Fibroblast of villous mesenchyme (primary cell): Measurements from ENCODE around the gene SDCBP2. TPM values are rescaled to one million over a fixed set of nuclear protein-coding genes. Genes with fewer than 3 reads are reported as not detected.

Experiments used
- DNase-seq: peaks from one replicate; pipeline ENCODE4 v3.0.0-alpha.2; 2010; ENCODE audit warnings: low read depth
- H3K4me3 ChIP-seq: 2 replicates; pipeline ENCODE4 v1.5.1; 2011; ENCODE audit warnings: low read depth, mild to moderate bottlenecking, low read length
- CTCF ChIP-seq: IDR thresholded peaks from 2 replicates; pipeline ENCODE4 v1.5.1; 2012; ENCODE audit warnings: low read depth, mild to moderate bottlenecking, low read length; ENCODE audit not compliant: insufficient read depth
- total RNA-seq: library from RNA; depleted of rRNA; stranded (reverse); fragments of >200 nt; gene quantifications from 2 replicates; pipeline ENCODE4 v1.2.3, GENCODE V29; 2012

Gene SDCBP2
- total RNA-seq, 1 donor: 0.43 TPM

- no peak overlapping the region for H3K4me3 ChIP-seq
- no peak for DNase-seq
- no peak for TF ChIP-seq CTCF
Observed at GRCh38 chr20:1302685-1303541, 26.0 kb downstream of the SDCBP2 start.

GRCh38 chr20:1301031-1301529 is 27.9 kb downstream of the SDCBP2 start:
- TF ChIP-seq CTCF: no peak
- no peak overlapping the region for H3K4me3 ChIP-seq
- DNase-seq: peak; percentile 48

- no peak overlapping the region for H3K4me3 ChIP-seq
- no peak for DNase-seq
- no peak for TF ChIP-seq CTCF
Observed at GRCh38 chr20:1300083-1300840, 28.7 kb downstream of the SDCBP2 start.

GRCh38 chr20:1299522-1299921 is 29.4 kb downstream of the SDCBP2 start:
- TF ChIP-seq CTCF: peak; percentile 23
- no peak for DNase-seq
- H3K4me3 ChIP-seq: no peak overlapping the region

GRCh38 chr20:1298888-1299511 is 29.9 kb downstream of the SDCBP2 start:
- no peak for DNase-seq
- no peak overlapping the region for H3K4me3 ChIP-seq
- TF ChIP-seq CTCF: no peak

- no peak overlapping the region for H3K4me3 ChIP-seq
- DNase-seq: no peak
- no peak for TF ChIP-seq CTCF
Observed at GRCh38 chr20:1298166-1298565, 30.8 kb downstream of the SDCBP2 start.
